HEK293 (cell line): ENCODE results near the gene TMPRSS11A.

ENCODE experiments used
- BCL11A ChIP-seq: fragments of 450-650 bp; formaldehyde crosslinking; IDR thresholded peaks from 2 replicates; pipeline ENCODE4 v1.5.1; 2016; ENCODE audit warnings: low read depth, missing biosample characterization, missing genetic modification characterization
- SETDB1 ChIP-seq: IDR thresholded peaks from one replicate; pipeline ENCODE4 v1.6.1; 2017; ENCODE audit warnings: mild to moderate bottlenecking, low read length, moderate library complexity, mixed read lengths; ENCODE audit not compliant: insufficient read length
- TCF7L2 ChIP-seq: IDR thresholded peaks from 2 replicates; pipeline ENCODE4 v1.6.1; 2011; ENCODE audit warnings: low read depth, mild to moderate bottlenecking, inconsistent platforms, low read length, moderate library complexity, borderline replicate concordance
- ZBTB21 ChIP-seq: fragments of 450-650 bp; formaldehyde crosslinking; IDR thresholded peaks from 2 replicates; pipeline ENCODE4 v1.5.1; 2017; ENCODE audit warnings: missing biosample characterization, missing genetic modification characterization
- ZNF155 ChIP-seq: fragments of 450-650 bp; formaldehyde crosslinking; IDR thresholded peaks from 2 replicates; pipeline ENCODE4 v1.5.1; 2016; ENCODE audit warnings: missing biosample characterization, missing genetic modification characterization
- ZNF274 ChIP-seq, 2 experiments: fragments of 200-500 bp in 1 of 2; fragments of 450-650 bp in 1 of 2; sonication (Bioruptor generic) in 1 of 2; formaldehyde crosslinking in 1 of 2; IDR thresholded peaks; 2 replicates each; pipeline versions ENCODE4 v1.5.1 to v1.6.1; 2014 to 2016; ENCODE audit warnings: borderline replicate concordance in 1 of 2, inconsistent platforms in 1 of 2, low read length in 1 of 2, missing biosample characterization in 1 of 2, missing genetic modification characterization in 1 of 2
- ZNF302 ChIP-seq: fragments of 450-650 bp; formaldehyde crosslinking; IDR thresholded peaks from 2 replicates; pipeline ENCODE4 v1.5.1; 2016; ENCODE audit warnings: missing biosample characterization, missing genetic modification characterization, low read depth
- ZNF529 ChIP-seq: fragments of 450-650 bp; formaldehyde crosslinking; IDR thresholded peaks from 2 replicates; pipeline ENCODE4 v1.5.1; 2017; ENCODE audit warnings: missing genetic modification characterization, missing biosample characterization; ENCODE audit not compliant: insufficient replicate concordance
- ZNF610 ChIP-seq: fragments of 450-650 bp; formaldehyde crosslinking; IDR thresholded peaks from 2 replicates; pipeline ENCODE4 v1.5.1; 2016; ENCODE audit warnings: missing biosample characterization, missing genetic modification characterization, borderline replicate concordance
- ZNF707 ChIP-seq: fragments of 450-650 bp; formaldehyde crosslinking; IDR thresholded peaks from 2 replicates; pipeline ENCODE4 v1.5.1; 2016; ENCODE audit warnings: missing biosample characterization, missing genetic modification characterization
- TF ChIP-seq, protein P1 (sequence below): fragments of 450-650 bp; formaldehyde crosslinking; IDR thresholded peaks from 2 replicates; pipeline ENCODE4 v1.5.1; 2016; ENCODE audit warnings: missing biosample characterization, missing genetic modification characterization
- TF ChIP-seq, protein P2 (sequence below): fragments of 450-650 bp; formaldehyde crosslinking; IDR thresholded peaks from 2 replicates; pipeline ENCODE4; 2016; ENCODE audit warnings: missing biosample characterization, missing genetic modification characterization
- TF ChIP-seq, protein P3 (sequence below): fragments of 450-650 bp; formaldehyde crosslinking; IDR thresholded peaks from 2 replicates; pipeline ENCODE4 v1.5.1; 2016; ENCODE audit warnings: missing biosample characterization, missing genetic modification characterization

DNA sequence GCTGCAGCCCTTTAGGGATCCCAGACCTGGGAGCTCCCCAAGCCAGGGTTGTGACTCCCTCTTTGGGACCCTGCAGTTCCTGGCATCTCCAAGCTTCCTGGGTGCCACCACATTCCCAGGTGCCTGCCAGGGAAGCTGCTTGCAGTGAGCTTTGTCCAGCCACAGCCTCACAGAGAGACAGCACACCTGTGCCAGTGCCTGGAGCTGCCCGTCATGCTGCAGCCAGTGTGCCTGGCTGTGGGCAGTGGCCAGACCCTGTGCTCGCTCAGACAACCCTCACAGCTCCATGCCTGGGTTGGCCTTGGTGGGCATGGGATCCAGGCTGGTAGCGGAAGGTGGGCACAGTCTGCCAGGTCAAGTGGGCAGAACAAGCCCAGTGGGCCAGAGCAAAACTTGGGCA, 36.0 kb downstream of the TMPRSS11A start:
- TF ChIP-seq, protein P1, sequence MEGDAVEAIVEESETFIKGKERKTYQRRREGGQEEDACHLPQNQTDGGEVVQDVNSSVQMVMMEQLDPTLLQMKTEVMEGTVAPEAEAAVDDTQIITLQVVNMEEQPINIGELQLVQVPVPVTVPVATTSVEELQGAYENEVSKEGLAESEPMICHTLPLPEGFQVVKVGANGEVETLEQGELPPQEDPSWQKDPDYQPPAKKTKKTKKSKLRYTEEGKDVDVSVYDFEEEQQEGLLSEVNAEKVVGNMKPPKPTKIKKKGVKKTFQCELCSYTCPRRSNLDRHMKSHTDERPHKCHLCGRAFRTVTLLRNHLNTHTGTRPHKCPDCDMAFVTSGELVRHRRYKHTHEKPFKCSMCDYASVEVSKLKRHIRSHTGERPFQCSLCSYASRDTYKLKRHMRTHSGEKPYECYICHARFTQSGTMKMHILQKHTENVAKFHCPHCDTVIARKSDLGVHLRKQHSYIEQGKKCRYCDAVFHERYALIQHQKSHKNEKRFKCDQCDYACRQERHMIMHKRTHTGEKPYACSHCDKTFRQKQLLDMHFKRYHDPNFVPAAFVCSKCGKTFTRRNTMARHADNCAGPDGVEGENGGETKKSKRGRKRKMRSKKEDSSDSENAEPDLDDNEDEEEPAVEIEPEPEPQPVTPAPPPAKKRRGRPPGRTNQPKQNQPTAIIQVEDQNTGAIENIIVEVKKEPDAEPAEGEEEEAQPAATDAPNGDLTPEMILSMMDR: no peak
- TF ChIP-seq TCF7L2: no peak
- no peak for TF ChIP-seq ZNF707
- no peak for TF ChIP-seq ZBTB21 (tag by site-specific recombination)
- TF ChIP-seq, protein P2, sequence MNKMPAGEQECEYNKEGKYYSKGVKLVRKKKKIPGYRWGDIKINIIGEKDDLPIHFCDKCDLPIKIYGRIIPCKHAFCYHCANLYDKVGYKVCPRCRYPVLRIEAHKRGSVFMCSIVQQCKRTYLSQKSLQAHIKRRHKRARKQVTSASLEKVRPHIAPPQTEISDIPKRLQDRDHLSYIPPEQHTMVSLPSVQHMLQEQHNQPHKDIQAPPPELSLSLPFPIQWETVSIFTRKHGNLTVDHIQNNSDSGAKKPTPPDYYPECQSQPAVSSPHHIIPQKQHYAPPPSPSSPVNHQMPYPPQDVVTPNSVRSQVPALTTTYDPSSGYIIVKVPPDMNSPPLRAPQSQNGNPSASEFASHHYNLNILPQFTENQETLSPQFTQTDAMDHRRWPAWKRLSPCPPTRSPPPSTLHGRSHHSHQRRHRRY: no peak
- TF ChIP-seq ZNF274 (IDR thresholded peaks at IDR 0.05; ENCODE audit: low read length): no peak
- no peak for TF ChIP-seq ZNF274 (tag by site-specific recombination; IDR thresholded peaks at IDR 0.05; ENCODE audit: borderline replicate concordance)
- TF ChIP-seq BCL11A: no peak
- TF ChIP-seq ZNF610 (tag by site-specific recombination): no peak
- TF ChIP-seq SETDB1: no peak
- no peak for TF ChIP-seq ZNF155
- no peak for TF ChIP-seq ZNF302 (tag by site-specific recombination)
- TF ChIP-seq, protein P3, sequence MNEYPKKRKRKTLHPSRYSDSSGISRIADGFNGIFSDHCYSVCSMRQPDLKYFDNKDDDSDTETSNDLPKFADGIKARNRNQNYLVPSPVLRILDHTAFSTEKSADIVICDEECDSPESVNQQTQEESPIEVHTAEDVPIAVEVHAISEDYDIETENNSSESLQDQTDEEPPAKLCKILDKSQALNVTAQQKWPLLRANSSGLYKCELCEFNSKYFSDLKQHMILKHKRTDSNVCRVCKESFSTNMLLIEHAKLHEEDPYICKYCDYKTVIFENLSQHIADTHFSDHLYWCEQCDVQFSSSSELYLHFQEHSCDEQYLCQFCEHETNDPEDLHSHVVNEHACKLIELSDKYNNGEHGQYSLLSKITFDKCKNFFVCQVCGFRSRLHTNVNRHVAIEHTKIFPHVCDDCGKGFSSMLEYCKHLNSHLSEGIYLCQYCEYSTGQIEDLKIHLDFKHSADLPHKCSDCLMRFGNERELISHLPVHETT (tag by site-specific recombination): no peak
- TF ChIP-seq ZNF529 (tag by site-specific recombination): no peak
